GM12891 (cell line): Measurements from ENCODE around the gene IARS1. TPM values are rescaled to one million over a fixed set of nuclear protein-coding genes. Genes with fewer than 3 reads are reported as not detected.

ENCODE experiments used
- DNase-seq: peaks from one replicate; pipeline ENCODE4 v3.0.0; 2011; ENCODE audit warnings: low spot score; ENCODE audit not compliant: insufficient read length
- FAIRE-seq: peaks from 2 replicates; lab custom pipeline; 2011; peaks lifted over from hg19 to GRCh38; lab: Jason Lieb, UNC
- PAX5 ChIP-seq: IDR thresholded peaks from 2 replicates; pipeline ENCODE4 v1.6.1; 2011; ENCODE audit warnings: low read length, moderate library complexity, mild to moderate bottlenecking; ENCODE audit not compliant: insufficient read depth, severe bottlenecking
- POLR2A ChIP-seq: IDR thresholded peaks from 2 replicates; pipeline ENCODE4 v1.6.1; 2011; ENCODE audit warnings: low read depth, low read length, control low read depth
- POLR2AphosphoS5 ChIP-seq: IDR thresholded peaks from 2 replicates; pipeline ENCODE4 v1.6.1; 2011; ENCODE audit warnings: low read depth, low read length, control low read depth
- POU2F2 ChIP-seq: IDR thresholded peaks from 2 replicates; pipeline ENCODE4 v1.6.1; 2011; ENCODE audit warnings: low read depth, mild to moderate bottlenecking, control low read depth, low read length, moderate library complexity
- SPI1 ChIP-seq: IDR thresholded peaks from 2 replicates; pipeline ENCODE4 v1.6.1; 2011; ENCODE audit warnings: low read depth, low read length, control low read depth
- TAF1 ChIP-seq: IDR thresholded peaks from 2 replicates; pipeline ENCODE4 v1.6.1; 2011; ENCODE audit warnings: low read depth, low read length, control low read depth
- polyA plus RNA-seq: library from polyadenylated mRNA; unstranded; fragments of >200 nt; gene quantifications from one replicate; pipeline ENCODE4 v1.2.1, GENCODE V29; 2012; ENCODE audit warnings: low read depth, missing spikeins, inconsistent platforms; ENCODE audit not compliant: missing spikeins

The IARS1 gene
- polyA plus RNA-seq = 65.2 TPM

- TF ChIP-seq PAX5 (no peak), TAF1 (peak; percentile 81), SPI1 (no peak), POLR2AphosphoS5 (peak; percentile 98), POU2F2 (peak; percentile 41; the same call in 1 of the 2 replicates), POLR2A (peak; percentile 96)
- FAIRE-seq (peak; percentile 99), DNase-seq (peak; percentile 81)
Measured at GRCh38 chr9:92293452-92294296, at the start of gene IARS1. Gene IARS1, minus strand, starts transcription at chr9:92293697. Its CDS starts 4,278 bp downstream, at chr9:92289419.

DNA sequence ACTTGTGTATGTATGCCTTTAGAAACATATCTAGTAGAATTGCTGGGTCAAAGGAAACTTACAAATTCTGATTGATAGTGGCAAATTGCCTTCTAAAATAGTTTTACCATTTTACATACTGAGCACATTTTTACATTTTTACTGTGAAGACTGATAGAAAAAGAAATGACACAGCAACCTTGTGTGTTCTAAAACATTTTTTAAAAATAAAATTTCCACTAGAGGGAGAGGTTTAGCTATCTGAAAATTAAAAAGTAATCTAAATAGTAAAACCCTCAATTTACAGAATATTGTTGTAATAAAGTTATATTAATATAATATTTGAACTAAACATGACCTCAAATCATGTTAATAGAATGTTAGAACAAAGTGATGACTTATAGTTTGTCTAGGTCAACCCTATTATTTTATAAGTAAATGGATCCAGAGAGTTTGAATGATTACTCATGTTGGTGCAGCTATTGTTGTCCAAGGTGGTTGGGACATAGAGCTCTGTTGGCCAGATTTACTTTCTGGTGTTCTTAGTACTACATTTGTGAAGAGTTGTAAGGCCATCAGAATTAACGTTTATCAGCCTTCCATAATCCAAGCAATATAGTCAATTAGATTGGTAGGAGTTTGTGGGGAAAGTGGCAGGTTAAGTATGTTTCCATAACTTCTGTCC, 49.5 kb upstream of the IARS1 start:
- DNase-seq = no peak
- TF ChIP-seq POU2F2 = no peak
- no peak for TF ChIP-seq PAX5
- TF ChIP-seq TAF1 = no peak
- TF ChIP-seq POLR2AphosphoS5 = no peak
- no peak for TF ChIP-seq SPI1
- FAIRE-seq = no peak

GRCh38 chr9:92341578-92341977, 48.1 kb upstream of the IARS1 start:
- DNase-seq = no peak
- no peak for TF ChIP-seq SPI1
- no peak for TF ChIP-seq POLR2A
- TF ChIP-seq TAF1 = no peak
- TF ChIP-seq POLR2AphosphoS5 = no peak
- TF ChIP-seq POU2F2 = no peak
- no peak for TF ChIP-seq PAX5
- no peak for FAIRE-seq

- no peak for DNase-seq
- FAIRE-seq = no peak
- no peak for TF ChIP-seq TAF1
- TF ChIP-seq PAX5 = no peak
- no peak for TF ChIP-seq SPI1
- no peak for TF ChIP-seq POLR2AphosphoS5
- no peak for TF ChIP-seq POU2F2
- no peak for TF ChIP-seq POLR2A
Measured at GRCh38 chr9:92333282-92333634, 39.8 kb upstream of the IARS1 start.

DNA sequence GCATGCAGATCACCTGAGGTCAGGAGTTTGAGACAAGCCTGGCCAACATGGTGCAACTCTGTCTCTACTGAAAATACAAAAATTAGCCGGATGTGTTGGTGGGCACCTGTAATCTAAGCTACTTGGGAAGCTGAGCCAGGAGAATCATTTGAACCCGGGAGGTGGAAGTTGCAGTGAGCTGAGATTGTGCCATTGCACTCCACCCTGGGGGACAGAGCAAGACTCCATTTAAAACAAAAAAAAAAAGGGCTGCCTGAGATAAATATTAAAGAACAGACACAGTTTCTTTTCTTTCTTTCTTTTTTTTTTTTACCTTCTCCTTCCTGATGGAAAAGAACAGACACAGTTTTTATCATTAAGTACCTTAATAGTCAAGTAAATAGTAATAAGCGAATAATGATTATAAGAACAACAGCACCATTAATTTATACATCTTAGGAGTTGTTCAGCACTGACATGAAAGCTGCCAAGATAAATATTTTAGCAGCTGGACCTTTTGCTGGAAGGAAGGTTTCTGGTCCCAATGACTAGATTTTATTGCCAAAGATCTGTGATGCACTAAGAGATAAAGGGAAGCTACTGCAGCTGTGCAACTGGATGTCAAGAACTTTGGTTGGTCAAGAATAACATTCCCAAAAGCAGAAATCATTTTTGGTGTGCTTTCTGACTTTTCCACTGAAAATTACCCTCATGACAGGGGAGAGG, 39.2 kb upstream of the IARS1 start:
- DNase-seq = no peak
- no peak for FAIRE-seq
- TF ChIP-seq TAF1 (no peak), POU2F2 (no peak)

- DNase-seq (no peak), FAIRE-seq (no peak)
Measured at GRCh38 chr9:92328225-92328624, 34.7 kb upstream of the IARS1 start.

DNA sequence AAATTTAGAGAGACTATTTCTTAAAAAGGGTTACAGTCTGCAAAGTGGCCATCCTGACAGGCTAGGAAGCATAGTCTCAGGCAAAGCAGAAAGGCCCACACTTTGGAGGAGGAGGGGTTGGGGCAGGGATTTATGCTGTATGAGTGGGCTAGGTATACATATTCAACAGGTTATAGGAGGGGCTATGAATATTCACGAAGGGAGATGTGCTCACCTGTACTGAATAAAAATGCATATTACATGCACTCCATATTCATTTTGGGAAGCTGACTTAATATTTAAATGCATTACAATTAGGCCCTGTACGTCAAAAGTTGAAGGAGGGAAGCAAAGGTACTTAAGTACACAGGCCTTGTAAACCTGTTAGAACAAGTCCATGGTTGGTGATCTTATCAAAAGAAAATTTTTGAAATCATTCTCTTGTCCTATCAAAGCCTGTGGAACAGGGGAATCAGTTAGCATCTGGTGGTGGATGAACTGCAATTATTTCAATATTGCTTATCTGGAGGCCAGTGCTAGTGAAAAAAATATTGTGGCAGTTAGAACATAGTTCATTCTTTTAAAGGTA, 33.9 kb upstream of the IARS1 start:
- TF ChIP-seq SPI1 = no peak
- TF ChIP-seq POLR2AphosphoS5 = no peak
- TF ChIP-seq POU2F2 = no peak
- TF ChIP-seq TAF1 = no peak
- no peak for TF ChIP-seq PAX5
- TF ChIP-seq POLR2A = no peak
- DNase-seq (no peak), FAIRE-seq (no peak)

More at GRCh38 chr9:92328225-92328624, 34.7 kb upstream of the IARS1 start:
- TF ChIP-seq TAF1 (no peak), SPI1 (no peak), PAX5 (no peak), POLR2A (no peak), POU2F2 (no peak), POLR2AphosphoS5 (no peak)

DNA sequence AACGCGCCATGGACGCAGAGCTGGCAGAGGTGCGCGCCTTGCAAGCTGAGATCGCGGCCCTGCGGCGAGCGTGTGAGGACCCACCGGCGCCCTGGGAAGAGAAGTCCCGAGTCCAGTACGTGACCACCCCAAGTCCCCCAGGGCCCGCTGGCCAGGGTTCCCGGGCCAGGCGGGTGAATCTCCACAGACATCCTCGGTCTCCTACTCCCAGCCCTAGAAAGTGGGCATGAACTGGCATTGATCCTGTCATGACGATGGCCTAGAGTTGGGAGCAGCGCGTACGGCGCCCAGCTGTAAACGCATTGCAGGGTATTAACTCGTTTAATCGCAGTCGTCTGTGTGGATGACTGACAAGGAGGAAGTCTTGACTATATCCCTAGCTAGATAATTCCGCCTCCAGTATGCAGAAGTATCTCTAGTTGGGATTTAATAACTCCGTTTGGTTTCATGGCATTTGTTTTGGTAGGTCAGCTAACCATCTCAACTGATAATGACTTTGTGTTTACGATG, 32.5 kb upstream of the IARS1 start:
- DNase-seq (peak; percentile 23), FAIRE-seq (no peak)
- TF ChIP-seq POLR2AphosphoS5 (peak; percentile 70; the same call in 1 of the 2 replicates), POU2F2 (0 out of 2 replicates have a peak, but pooled peaks have one; percentile 37), SPI1 (no peak)
